GM12872 (cell line): ENCODE results near the gene ZNF692.
A peak's percentile ranks its signal among the peaks of the same experiment; 100 is the strongest.

ENCODE experiments used
- TF ChIP-seq, protein P1 (sequence below): IDR thresholded peaks from 3 replicates; pipeline ENCODE4 v1.5.1; 2011; ENCODE audit warnings: low read depth, mild to moderate bottlenecking, low read length, moderate library complexity; ENCODE audit not compliant: insufficient read depth

The ZNF692 gene

DNA sequence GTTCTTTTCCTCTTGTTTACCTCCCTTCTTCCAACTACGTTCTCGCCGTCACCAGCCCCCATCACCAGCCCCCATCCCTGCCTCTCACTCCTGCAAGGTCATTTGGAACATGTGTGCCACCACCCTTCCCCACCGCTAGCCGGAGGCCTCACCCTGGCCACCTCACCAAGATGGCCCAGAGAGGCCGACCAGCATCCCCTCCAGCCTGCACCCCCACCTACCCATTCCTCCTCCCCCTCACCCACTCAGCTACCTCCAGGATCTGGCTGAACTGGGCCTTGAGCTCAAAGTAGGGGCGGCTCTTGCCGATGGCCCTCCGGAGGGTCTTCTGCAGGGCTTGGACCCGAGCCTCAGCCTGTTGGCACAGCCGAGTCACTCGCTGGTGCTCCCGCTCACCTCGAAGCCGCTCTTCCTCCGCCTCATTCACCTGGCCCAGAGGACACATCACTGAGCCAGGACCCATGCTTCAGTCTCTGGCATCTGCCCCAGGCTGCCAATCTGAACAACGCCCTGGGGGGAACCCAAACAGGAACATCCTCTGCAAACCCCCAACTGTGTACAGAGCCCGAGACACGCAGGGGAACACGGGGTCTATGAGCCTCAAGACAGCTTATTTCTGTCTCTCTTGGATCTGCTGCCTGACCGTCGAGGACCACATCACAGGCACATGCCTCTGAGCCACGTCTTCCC is 46.0 kb downstream of the ZNF692 start:
- TF ChIP-seq, protein P1, sequence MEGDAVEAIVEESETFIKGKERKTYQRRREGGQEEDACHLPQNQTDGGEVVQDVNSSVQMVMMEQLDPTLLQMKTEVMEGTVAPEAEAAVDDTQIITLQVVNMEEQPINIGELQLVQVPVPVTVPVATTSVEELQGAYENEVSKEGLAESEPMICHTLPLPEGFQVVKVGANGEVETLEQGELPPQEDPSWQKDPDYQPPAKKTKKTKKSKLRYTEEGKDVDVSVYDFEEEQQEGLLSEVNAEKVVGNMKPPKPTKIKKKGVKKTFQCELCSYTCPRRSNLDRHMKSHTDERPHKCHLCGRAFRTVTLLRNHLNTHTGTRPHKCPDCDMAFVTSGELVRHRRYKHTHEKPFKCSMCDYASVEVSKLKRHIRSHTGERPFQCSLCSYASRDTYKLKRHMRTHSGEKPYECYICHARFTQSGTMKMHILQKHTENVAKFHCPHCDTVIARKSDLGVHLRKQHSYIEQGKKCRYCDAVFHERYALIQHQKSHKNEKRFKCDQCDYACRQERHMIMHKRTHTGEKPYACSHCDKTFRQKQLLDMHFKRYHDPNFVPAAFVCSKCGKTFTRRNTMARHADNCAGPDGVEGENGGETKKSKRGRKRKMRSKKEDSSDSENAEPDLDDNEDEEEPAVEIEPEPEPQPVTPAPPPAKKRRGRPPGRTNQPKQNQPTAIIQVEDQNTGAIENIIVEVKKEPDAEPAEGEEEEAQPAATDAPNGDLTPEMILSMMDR: no peak

DNA sequence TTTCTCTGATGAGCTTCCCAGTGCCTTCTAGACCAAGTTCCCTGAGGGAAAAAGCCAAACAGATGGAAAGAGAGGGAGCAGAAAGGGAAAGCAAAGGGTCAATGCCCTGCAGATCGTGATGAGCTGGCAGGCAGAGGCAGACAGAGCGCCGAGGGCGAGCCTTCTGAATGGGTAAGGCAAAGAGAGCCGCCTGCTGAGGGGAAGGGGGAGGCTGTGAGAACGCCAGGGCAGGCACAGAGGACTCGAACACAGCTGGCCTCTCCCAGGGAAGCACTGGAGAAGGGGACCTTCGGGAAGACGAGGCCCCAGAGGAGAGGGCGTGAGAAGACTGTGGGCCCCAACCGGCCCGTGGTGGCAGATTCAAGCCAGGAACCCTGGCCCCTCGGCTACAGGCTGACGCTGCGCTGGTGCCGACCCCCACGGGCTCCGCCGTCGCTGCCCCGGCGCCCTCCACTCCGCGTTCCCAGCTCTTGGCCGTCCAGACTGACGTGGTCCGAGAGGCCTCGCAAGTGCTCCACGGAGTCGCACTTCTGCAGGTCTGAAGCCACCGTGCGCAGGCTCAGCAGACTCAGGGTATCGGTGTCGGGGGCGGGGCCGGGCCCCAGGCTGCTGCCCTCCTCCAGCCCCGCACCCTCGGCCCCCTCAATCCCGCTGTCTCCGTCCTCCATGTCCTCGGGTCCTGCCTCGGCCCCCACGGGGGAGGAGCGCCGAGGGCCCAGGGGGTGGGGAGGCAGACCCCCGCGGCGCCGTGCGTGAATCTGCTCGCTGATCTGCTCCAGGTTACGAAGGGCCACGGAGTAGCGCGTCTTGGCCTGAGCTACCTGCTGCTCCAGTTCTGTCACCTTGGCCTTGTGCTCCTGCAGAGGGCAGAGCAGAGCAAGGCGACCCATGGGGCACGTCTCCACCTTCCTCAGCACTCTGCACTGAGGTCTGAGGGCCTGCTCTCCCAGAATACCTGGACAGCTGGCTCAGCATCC is 47.1 kb downstream of the ZNF692 start:
- TF ChIP-seq, protein P1: peak; percentile 15; the same call in 1 of the 3 replicates

DNA sequence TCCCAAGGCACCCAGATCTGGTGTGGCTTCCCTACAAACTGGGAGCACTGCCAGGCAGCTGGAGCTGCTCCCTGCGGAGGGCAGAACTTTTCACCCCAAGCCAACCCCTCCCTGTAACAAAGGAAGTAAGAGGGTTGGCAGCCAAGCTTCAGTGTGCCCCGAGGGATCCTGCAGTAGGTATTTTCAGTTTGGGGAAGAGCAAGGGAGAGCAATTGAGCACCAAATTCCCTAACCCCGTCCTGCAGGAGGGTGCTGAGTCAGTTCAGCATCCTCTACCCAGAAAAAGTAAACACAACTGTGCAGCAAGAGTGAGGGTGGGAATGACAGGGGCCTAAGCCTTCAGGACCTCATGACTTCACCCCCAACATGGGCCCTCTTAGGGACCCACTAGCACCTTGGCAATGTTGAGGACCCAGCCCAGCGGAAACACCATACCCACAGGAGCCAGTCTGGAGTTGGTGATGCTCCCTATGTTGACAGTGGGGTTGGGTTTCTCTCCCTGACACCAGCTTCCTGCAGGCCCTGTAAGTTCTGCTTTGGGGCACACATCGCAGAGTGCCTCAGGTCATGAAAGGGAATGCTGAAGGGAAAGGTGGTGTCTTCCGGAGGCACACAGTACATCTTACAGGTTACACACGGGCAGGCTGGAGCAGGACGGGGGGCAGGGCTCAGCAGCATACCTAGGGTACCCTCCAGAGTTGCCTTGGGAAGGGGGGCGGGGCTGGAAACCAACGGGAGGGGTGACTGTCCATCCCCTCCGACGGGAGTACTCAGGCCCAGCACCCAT is 48.0 kb downstream of the ZNF692 start:
- TF ChIP-seq, protein P1: no peak

DNA sequence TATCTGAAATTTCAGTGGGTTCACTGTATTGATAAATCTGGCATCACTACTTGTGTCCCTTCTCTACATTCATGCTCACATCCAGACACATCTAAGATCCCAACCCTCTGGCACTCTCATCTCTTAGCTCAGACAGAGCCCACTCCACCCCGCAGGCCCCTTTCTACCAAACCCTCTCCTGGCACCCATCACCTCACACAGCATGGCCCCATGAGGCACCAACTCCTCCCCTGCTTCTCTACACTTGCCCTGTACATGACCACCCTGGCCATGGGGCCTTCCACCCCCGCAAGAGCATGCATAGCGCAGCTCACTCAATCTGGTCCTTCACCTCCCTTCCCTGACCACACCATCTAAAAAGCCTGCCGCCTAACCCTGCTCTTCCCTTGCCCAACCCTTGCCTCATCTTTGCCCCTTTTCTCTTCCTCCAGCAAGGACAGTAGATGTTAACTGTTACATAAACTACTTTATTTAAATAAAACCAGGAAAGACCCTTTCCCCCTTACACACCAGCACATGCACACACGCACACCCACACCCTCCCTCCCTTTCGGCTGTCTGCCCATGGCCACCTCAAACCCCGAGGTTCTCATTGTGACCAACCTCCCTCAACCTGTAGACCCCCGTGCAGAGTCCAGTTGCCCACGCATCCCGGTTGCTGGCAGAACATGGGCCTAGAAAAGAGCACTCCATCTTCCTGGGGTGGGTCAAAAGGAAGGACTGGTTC is 48.7 kb downstream of the ZNF692 start:
- TF ChIP-seq, protein P1: no peak

DNA sequence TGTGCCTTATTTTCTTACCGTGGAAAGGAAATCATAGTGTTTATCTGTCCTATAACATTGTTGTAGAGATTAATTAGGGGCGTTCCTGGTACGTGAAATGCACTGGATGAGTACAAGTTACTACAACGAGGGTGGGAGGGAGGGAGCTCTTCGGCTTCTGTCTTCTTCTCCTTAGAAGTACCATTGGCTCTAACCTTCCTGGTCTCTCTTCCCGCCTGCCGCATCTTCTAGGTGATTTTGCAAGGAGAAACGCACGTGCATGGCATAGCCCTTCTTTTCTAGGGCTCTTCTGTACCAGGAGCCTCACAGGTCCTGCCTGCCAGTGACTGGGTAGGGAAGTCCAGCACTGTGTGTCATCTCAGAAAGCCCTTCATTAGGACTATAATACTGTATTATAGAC is 50.0 kb downstream of the ZNF692 start:
- TF ChIP-seq, protein P1: no peak

DNA sequence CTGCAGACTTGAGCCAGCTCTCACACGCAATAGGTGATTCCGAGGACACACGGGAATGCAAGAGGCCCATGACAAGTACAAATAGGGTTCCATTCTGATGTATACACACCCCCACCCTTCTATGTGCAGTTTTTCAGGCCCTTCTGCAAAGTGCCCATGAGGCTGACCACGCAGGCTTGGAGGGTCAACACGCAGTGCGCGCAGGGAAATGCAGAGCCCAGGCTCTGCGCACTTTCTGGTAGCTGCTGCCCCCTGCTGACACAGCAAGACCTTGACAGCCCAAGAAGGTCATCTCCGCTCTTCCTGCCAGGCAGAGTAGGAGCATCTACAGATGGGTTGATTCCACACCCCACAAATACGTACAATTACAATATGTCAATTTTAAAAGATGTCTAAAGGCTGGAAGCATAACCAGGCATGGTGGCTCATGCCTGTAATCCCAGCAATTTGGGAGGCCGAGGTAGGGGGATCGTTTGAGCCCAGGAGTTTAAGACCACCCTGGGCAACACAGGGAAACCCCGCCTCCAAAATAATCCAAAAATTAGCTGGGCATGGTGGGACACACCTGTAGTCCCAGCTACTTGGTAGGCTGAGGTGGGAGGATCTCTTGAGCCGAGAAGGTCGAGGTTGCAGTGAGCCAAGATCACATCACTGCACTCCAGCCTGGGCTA is 51.7 kb downstream of the ZNF692 start:
- TF ChIP-seq, protein P1: peak; percentile 96
